ENCODE results near the gene LAMP5.

GRCh38 chr20:9550871-9551270, 36.5 kb downstream of the LAMP5 start:
- TF ChIP-seq CTCF (IDR thresholded peaks at IDR 0.05; ENCODE audit: poor library complexity, severe bottlenecking) (no peak), EP300 (conservative IDR thresholded peaks at IDR 0.05; ENCODE audit: poor library complexity, severe bottlenecking) (no peak), RAD21 (conservative IDR thresholded peaks at IDR 0.05) (no peak), TAF1 (IDR thresholded peaks at IDR 0.05; ENCODE audit: low read depth) (no peak), EZH2 (IDR thresholded peaks at IDR 0.05; ENCODE audit: borderline replicate concordance, insufficient read depth, low read length, poor library complexity, severe bottlenecking) (no peak), POLR2AphosphoS5 (IDR thresholded peaks at IDR 0.05) (no peak), SMC3 (conservative IDR thresholded peaks at IDR 0.05; ENCODE audit: poor library complexity) (no peak)
- TF ChIP-seq, protein P1, sequence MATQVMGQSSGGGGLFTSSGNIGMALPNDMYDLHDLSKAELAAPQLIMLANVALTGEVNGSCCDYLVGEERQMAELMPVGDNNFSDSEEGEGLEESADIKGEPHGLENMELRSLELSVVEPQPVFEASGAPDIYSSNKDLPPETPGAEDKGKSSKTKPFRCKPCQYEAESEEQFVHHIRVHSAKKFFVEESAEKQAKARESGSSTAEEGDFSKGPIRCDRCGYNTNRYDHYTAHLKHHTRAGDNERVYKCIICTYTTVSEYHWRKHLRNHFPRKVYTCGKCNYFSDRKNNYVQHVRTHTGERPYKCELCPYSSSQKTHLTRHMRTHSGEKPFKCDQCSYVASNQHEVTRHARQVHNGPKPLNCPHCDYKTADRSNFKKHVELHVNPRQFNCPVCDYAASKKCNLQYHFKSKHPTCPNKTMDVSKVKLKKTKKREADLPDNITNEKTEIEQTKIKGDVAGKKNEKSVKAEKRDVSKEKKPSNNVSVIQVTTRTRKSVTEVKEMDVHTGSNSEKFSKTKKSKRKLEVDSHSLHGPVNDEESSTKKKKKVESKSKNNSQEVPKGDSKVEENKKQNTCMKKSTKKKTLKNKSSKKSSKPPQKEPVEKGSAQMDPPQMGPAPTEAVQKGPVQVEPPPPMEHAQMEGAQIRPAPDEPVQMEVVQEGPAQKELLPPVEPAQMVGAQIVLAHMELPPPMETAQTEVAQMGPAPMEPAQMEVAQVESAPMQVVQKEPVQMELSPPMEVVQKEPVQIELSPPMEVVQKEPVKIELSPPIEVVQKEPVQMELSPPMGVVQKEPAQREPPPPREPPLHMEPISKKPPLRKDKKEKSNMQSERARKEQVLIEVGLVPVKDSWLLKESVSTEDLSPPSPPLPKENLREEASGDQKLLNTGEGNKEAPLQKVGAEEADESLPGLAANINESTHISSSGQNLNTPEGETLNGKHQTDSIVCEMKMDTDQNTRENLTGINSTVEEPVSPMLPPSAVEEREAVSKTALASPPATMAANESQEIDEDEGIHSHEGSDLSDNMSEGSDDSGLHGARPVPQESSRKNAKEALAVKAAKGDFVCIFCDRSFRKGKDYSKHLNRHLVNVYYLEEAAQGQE (IDR thresholded peaks at IDR 0.05; ENCODE audit: borderline replicate concordance): no peak
